ENCODE data around the gene PPP3R1. TPM values are rescaled to one million over a fixed set of nuclear protein-coding genes. Genes with fewer than 3 reads are reported as not detected.

Gene PPP3R1
- total and polyA plus RNA-seq, 2 experiments from 2014 or later, result 7.9 to 49.6 TPM

- H3K4me1 ChIP-seq (ENCODE audit: insufficient read depth), result no peaks in the 10 kb centered on the region
- H3K79me2 ChIP-seq (replicated peaks; ENCODE audit: insufficient read depth), result no peaks in the 10 kb centered on the region
- TF ChIP-seq EZH2phosphoT487 (IDR thresholded peaks at IDR 0.05; ENCODE audit: unreplicated experiment) (no peak), CTCF (conservative IDR thresholded peaks at IDR 0.05; ENCODE audit: low read depth in 2 of 2) (no peak), ZNF462 (CRISPR knock-in tag; IDR thresholded peaks at IDR 0.05) (no peak), EZH2 (IDR thresholded peaks at IDR 0.05; ENCODE audit: low read depth, unreplicated experiment) (no peak), ETS1 (IDR thresholded peaks at IDR 0.05) (no peak), REST (IDR thresholded peaks at IDR 0.05; ENCODE audit: unreplicated experiment) (no peak), POLR2AphosphoS5 (IDR thresholded peaks at IDR 0.05; ENCODE audit: low read depth) (no peak), STAT1 (IDR thresholded peaks at IDR 0.05; ENCODE audit: unreplicated experiment) (no peak), ZNF331 (CRISPR knock-in tag; IDR thresholded peaks at IDR 0.05; ENCODE audit: low read depth) (no peak), CREB1 (CRISPR knock-in tag; IDR thresholded peaks at IDR 0.05; ENCODE audit: low read depth) (no peak), NANOG (IDR thresholded peaks at IDR 0.05; ENCODE audit: borderline replicate concordance) (no peak), ZNF114 (CRISPR knock-in tag; IDR thresholded peaks at IDR 0.05) (no peak), JUNB (IDR thresholded peaks at IDR 0.05; ENCODE audit: unreplicated experiment) (no peak)
- no peaks in the 10 kb centered on the region for H4K20me1 ChIP-seq (replicated peaks; ENCODE audit: insufficient read depth)
- Mint-ChIP-seq H3K4me3 (no peak overlapping the region), H3K4me1 (no peaks in the 10 kb centered on the region), H3K9me3 (no peaks in the 10 kb centered on the region), H3K36me3 (ENCODE audit: low read depth) (no peaks in the 10 kb centered on the region), H3K27ac (no peak overlapping the region), H3K27me3 (ENCODE audit: insufficient read depth, low read depth, poor library complexity) (peaks cover 1% of the 10 kb centered on the region)
- no peaks in the 10 kb centered on the region for H3K36me3 ChIP-seq (ENCODE audit: insufficient read depth)
- H3K4me2 ChIP-seq, result no peak overlapping the region
- ATAC-seq (no peak), DNase-seq (ENCODE audit: low spot score) (no peak)
- H3K27ac ChIP-seq (ENCODE audit: low read depth), result no peak overlapping the region
- no peak overlapping the region for H3K4me3 ChIP-seq
- H2AFZ ChIP-seq, result no peak overlapping the region
- H3F3A ChIP-seq (replicated peaks; ENCODE audit: low read depth), result no peaks in the 10 kb centered on the region
- no peaks in the 10 kb centered on the region for H3K9me2 ChIP-seq (ENCODE audit: insufficient read depth)
- no peaks in the 10 kb centered on the region for H3K27me3 ChIP-seq (ENCODE audit: insufficient read depth)
Observed at GRCh38 chr2:68279691-68280090, 27.4 kb upstream of the PPP3R1 start.
